HG03469 (cell line): ENCODE measurements around the gene POLE.

Source experiments
- ATAC-seq: cut with Tn5 transposase; IDR thresholded peaks from one replicate; pipeline ENCODE4 v1.9.1; 2021; ENCODE audit warnings: mild to moderate bottlenecking, moderate library complexity, moderate number of reproducible peaks; ENCODE audit not compliant: unreplicated experiment

The POLE gene

DNA sequence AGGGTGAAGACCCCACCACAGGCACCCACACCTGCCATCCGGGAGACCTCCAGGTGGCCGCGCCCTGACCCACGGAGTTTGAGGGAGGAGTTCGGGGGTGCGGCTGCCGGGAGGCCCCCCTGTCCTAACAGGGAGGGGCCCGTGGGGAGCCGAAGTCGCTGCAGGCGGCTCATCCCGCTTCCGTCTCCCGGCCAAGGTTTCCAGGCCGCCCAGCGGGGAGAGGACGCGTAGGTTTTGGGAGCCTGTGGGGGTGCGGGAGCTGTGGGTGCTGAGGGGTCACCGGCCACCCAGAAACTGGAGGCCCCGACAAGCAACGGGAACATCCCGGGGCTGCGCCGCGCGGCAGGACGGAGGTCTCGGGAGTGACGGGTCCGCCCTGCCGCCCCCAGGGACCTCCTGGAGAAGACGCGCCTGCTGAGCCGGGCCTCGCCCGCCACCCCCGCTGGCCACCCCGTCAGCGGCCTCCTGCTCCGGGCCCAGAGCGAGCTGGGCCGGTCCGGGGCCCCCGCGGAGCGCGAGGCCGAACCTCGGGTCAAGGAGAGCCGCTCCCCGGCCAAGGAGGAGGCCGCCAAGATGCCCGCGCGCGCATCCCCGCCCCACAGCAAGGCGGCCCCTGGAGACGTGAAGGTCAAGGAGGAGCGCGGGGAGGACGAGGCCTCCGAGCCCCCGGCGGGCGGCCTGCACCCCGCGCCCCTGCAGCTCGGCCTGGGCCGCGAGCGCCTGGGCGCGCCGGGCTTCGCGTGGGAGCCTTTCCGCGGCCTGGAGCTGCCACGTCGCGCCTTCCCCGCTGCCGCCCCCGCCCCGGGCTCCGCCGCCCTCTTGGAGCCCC, 104.3 kb downstream of the POLE start:
- ATAC-seq, result no peak

DNA sequence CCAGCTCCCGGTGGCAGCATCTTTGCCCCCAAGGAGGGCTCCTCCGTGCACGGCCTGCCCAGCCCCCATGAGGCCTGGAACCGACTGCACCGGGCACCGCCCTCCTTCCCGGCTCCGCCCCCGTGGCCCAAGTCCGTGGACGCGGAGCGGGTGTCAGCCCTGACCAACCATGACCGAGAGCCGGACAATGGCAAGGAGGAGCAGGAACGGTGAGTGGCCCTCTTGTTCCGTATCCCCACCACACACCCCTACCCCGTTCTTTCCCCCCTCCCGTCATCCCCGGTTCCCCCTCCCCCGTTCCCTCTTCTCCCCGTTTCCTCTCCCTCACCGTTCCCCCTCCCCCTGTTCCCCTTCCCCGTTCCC, 105.1 kb downstream of the POLE start:
- ATAC-seq, result no peak

DNA sequence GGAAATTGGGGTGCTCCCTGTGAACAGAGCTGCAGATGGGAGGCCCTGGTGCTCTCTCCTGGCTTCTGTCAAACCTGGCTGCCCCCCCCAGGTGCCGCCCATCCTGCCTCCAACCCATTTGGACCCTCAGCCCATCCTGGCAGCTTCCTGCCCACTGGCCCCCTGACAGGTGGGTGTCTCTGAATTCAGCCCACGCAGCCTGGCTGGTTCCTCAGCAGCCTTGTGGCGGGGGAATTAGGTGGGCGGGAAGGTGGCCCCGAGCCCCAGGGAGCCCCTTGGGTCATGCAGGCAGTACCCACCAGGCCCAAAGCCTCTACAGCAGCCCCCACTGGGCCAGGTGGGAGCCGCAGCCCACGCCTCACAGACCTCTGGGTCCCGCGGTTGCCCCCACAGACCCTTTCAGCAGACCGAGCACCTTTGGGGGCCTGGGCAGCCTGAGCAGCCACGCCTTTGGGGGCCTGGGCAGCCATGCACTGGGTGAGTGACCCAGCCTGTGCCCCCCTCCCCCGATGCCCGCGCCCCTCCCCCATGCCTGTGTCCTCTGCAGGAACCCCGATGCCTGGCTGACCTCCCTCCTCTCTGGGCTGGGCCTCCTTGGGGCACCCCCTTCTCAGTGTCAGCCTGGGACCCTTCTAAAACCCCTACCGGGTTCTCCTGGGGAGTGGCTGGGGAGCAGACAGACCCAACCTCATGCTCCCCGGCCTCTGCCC, 105.6 kb downstream of the POLE start:
- ATAC-seq, result no peak

DNA sequence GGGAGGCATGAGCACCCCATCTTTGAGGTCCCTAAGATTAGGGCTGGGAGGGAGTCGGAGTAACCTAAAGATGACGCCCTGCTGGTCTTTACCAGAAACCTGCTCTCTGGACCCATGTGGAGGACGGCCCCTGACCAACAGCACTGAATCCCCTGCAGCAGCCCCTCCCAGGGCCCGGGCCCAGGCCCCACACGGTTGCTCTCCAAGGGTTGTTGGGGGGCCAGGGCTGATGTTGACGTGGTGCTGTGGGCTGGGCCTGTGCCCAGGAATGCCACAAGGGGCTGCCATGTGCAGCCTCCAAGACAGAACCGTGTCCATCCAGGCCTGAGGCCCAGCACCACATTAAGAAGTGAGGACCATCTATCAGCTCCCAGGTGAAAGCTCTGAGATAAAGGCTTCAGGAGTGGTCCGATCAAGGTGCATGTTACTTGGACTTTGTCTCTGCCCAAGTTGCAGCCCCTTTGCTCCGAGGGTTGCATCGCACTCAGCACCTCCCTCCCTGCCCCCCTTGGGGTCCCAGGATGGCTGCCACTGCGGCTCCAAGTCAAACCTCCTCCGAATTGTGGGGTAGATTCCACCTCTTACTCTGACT, 106.3 kb downstream of the POLE start:
- ATAC-seq, result no peak

DNA sequence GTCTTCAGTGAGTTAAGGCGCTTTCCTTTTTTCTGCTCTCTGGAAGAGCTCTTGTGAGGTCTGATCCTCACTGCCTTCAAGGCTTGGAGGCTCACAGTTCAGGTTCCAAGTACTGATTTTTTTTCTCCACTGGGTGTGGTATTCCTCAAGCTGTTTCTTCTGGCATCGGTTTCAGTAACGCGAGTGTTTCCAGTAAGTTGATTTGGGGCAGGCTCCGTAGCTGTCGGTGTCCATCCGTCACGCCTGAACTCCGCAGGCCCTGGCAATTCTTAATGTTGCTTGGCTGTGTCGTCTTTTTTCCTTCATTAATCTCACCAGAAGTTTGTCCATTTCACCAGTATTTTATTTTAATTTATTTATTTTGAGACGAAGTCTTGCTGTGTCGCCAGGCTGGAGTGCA, 107.4 kb downstream of the POLE start:
- ATAC-seq, result no peak

DNA sequence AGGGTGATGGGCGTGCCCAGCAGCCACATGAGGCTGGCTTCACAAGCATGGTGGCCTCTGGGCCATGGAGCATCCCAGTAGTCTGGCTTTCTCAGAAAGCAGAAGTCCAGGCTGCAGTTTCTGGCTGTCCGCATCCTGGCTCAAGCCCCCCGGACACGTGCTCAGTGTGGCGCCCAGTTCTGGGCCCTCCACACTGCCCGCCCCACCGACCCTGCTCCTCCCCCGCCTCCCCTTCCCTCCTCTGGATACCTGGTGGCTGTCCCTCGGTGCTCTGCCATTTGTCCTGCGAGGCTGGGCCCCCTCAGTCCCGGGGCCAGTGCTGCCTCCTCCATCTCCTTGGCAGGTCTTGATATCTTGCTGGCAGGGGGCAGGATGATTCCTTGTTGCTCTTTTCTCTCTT, 108.3 kb downstream of the POLE start:
- ATAC-seq, result no peak

DNA sequence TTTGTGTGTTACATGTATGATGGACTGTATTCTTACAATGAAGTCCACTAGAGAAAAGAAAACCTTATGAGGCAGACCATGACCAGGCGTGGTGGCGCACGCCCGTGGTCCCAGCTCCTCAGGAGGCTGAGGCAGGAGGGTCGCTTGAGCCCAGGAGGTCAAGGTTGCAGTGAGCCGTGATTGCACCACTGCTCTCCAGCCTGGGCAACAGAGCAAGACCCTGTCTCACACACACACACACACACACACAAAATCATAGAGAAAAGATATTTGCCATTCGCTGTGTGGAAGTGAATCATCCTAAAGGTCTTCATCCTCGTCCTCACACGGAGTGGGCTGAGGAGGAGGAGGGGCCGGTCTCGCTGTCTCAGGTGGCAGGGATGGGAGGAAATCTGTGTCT, 109.0 kb downstream of the POLE start:
- ATAC-seq, result no peak

DNA sequence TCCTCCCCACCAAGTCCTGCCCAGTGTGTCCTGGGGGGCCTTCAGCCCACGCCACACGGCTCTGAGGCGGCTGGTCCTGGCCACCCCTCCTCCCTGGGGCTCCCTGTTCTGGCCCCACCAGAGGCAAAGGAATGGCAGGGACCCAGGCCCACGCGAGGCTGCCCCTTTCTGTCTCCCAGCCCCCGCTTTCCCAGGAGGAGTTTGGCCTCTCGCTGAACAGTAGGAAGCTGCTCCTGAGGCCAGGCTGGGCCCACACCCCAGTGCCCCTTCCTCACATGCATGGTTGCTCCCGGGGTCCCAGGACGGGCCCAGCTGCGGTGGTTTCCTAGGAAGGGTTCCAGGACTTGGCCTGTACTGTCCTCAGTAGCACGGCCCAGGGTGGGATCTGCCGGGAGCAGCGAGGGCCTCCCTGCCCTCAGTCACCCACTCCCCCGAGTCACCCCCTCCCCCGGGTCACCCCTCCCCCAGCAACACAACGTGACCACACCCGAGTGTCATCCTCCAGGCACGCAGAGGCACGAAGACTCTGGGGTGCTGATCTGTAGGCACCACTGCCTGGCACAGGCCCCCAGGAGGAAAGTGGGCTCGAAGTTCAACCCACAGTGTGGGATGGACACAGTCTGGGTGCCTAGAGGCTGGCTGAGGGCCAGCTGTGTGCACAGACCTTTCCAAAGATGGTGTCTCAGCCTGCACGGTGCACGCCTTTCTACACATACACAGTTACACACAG, 109.8 kb downstream of the POLE start:
- no peak for ATAC-seq

DNA sequence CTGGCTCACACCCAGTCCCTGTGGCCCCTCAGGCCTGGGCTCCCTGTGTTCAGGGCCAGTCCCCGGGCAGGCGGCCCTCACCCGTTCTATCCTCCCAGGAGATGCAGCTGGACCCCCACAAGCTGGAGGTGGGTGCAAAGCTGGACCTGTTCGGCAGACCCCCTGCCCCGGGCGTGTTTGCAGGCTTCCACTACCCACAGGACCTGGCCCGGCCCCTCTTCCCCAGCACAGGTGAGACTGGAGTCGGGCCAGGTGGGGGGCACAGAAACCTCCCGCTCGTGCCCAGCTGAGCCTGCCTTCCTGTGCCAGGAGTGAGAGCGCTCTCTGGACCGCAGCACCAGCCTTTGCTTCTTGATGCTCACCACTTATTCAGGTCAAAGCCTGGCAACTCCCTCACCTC, 110.4 kb downstream of the POLE start:
- no peak for ATAC-seq

DNA sequence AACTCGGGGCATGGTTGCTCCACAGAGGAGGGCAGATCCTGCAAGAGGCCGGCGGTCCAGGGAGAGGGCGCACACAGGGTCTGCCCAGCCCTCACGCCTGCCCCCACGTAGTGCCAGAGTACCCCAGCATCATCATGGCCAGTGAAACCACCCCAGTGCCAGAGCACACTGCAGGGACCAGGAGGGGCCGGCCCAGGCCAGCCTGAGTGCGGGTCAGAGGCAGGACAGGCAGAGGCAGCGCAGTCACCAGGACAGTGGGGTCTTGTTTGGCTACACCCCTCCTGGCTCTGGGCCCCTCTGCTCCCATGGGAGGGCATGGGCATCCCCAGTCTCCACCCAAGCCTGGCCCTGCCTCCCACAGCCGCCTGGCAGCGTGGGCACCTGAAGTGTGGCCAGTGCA, 111.5 kb downstream of the POLE start:
- ATAC-seq, result no peak

DNA sequence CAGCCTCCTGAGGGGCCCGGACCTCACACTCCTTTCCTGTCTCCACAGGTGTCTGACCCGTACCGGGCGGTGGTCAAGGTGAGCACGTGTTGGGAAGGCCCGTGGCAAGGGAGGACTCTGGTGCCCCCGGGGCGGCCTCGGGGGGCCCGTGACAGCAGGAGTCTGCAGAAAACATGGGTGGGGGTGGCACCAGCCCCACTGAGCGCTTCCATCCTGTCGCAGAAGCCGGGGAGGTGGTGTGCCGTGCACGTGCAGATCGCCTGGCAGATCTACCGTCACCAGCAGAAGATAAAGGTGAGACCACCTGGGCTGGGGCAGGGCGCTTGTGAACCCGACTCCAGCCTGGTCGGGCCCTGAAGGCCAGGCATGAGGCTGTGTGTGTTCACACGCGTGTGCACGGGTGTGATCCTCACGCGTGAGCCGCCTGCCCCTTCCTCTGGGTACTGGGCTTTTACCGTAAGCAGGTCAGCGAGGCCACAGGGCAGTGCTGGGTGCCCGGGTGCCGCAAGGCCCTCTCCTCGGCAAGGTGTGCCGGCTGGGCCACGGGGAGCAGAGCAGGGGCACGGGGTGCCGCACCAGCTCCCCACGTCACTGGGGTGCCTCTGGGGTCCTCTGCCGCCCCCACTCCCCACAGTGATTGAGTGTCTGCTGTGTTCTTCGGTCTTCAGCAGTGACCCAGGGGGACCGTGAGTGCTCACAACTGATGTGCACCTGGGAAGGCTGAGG, 112.7 kb downstream of the POLE start:
- ATAC-seq, result no peak
